ENCODE measurements around the gene CREB3L1.

The CREB3L1 gene

DNA sequence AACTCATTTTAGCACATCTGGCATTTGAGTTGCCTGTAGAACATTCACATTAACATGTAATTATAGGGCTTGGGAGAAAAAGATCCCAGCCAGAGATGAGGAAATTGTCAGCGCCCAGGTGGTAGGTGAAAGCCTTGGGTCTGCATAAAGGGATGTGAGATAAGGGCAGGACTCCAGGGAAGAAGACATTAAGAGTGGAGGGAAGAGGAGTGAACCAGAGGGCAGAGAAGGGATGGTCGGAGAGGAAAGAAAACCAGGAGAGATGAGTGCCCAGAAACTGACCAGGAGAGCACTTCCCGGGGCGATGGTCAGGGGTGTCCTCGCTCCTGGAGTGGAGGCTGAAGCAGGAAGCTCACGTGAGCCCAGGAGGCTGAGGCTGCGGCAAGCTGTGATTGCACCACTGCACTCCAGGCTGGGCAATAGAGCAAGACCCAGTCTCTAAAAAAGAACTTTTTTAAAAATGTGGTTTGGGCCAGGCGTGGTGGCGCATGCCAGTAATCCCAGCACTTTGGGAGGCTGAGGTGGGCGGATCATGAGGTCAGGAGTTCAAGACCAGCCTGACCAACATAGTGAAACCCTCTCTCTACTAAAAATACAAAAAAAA lies 49.5 kb downstream of the CREB3L1 start:
- DNase-seq (ENCODE audit: low read depth in 2 of 2) = no peak

DNA sequence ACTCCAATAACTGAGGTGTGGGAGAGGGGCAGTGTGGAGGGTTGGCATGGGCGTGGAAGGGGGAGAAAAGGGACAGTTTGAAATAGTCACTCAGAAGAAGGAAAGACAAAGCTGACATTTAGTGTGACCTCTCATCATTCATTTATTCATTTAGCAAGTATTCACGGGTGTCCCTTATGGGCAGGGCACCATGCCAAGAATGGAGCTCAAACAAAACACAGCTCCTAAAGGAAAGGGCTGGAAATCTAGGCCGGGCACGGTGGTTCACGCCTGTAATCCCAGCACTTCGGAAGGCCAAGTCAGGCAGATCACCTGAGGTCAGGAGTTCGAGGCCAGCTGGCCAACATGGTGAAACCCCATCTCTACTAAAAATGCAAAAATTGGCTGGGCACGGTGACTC lies 50.4 kb downstream of the CREB3L1 start:
- no peak for DNase-seq (ENCODE audit: low read depth in 2 of 2)

DNA sequence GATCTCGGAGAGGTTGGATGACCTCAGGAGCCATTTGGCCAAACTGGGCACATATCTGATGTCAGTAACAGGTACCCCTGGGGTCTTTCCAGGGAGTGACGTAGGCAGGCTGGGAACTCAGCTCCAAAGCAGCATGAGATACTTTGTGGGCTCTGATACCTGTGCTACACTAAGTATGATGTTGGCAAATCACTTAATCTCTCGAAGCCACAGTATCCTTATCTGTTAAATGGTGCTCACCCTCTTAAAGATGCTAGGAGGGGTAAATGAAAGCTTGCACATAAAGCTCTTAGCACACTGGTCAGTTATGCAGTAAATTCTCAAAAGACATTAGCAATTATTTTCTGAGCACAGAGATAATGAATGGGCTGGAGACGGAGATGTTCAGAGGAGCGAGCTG lies 52.7 kb downstream of the CREB3L1 start:
- DNase-seq (ENCODE audit: low read depth in 2 of 2) = no peak

- no peak for DNase-seq (ENCODE audit: low read depth in 2 of 2)
Measured at GRCh38 chr11:46330563-46331281, 53.3 kb downstream of the CREB3L1 start.

GRCh38 chr11:46331282-46331984 lies 54.0 kb downstream of the CREB3L1 start:
- no peak for DNase-seq (ENCODE audit: low read depth in 2 of 2)

GRCh38 chr11:46332093-46332567 lies 54.7 kb downstream of the CREB3L1 start:
- no peak for DNase-seq (ENCODE audit: low read depth in 2 of 2)

DNA sequence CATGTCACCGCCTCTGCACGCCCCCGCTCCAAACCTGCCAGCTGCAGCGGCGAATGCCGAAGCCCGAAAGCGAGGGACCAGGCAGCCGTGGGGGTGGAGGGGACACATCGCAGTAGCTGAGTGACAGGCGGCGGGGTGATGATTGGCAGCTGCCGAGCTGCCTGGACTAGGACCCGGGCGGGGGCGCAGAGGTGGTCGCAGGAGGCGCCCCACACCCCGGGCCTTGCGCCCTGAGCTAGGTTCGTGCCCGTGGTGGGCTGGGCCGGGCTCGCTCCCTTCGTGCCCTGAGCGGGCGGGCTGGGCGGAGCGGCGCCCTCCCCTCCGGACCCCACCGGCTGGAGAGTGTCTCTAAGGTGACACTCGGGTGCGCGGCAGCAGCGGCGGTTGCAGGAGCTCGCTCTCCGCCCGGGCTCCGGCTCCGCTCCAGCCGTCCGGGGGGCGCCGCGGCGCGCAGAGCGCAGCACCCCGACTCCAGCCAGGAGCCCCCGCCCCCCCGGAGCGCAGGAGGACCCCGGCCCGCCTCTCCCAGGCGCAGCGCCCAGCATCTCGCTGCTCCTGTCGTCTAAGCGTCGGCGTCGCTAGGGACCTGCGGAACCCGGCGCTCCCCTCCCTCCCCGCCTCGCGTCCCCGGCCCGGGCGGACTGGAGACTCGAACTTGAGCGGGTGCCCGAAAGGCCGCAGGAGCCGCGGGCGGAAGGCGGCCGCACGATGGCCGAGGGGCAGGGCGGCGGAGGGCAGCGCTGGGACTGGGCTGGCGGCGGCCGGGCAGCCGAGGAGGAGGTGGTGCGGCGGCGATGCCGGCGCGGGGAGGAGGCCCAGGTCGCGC lies 55.3 kb downstream of the CREB3L1 start:
- DNase-seq (ENCODE audit: low read depth in 2 of 2) = no peak

DNA sequence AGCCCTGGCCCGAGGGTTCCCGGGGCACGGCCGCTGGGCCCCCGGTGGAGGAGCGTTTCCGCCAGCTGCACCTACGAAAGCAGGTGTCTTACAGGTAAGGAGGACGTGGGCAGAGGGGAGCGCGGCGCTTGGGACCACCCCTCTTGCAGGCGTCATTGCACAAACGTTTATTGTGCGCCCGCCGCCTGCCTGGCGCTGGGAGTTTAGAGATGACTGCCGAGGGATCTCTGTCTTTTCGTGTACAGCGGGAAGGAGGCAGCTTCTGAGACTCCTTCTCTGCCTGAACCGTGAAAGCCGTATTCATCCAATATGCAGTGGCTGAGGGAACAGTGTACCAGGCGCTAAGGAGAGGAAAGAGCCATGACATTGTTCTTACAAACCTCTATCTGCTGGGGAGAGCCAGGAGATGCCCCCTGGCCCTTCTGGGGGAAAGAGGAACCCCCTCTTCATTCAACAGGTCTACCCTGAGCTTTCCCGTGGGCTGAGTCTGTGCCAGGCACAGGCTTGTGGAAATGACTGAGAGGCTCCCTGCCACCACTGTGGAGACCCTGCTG lies 56.0 kb downstream of the CREB3L1 start:
- DNase-seq (ENCODE audit: low read depth in 2 of 2) = no peak

DNA sequence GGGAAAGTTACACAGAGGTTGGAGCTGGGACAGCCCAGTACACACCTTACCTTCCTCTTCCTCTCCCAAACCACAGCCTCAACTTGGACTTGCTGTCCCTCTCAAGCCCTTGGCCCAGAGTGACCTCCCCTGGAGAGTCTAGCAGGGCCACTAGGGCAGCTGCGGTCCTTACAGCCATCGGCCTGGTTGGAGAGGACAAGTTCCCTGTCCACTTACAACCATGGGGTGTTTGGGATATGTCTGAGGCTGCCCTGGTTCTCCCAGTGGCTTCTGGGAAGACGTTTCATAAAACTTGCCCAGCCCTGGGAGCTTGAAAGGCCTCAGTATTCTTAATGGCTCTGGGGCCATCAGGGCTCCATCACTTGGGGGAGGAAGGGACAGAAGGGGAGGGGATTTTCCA lies 56.7 kb downstream of the CREB3L1 start:
- no peak for DNase-seq (ENCODE audit: low read depth in 2 of 2)

DNA sequence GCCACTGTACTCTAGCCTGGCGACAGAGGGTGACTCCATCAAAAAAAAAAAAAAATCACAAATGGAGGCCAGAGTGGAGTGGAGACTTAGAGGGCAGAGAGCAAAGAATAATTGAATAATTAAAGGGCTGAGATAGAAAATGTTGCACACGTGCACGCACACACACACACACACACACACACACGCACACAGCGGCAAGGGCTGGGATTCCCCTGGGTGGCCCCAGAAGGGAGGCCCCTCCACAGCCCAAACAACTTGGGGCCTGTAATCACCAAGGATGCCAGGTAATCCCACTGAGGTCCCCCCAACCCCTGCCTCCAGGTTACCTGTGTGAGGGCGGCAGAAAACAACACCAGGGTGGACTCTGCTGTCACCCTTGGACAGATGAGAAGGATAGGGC lies 57.8 kb downstream of the CREB3L1 start:
- no peak for DNase-seq (ENCODE audit: low read depth in 2 of 2)

GRCh38 chr11:46335890-46336562 lies 58.6 kb downstream of the CREB3L1 start:
- DNase-seq (ENCODE audit: low read depth in 2 of 2) = no peak

DNA sequence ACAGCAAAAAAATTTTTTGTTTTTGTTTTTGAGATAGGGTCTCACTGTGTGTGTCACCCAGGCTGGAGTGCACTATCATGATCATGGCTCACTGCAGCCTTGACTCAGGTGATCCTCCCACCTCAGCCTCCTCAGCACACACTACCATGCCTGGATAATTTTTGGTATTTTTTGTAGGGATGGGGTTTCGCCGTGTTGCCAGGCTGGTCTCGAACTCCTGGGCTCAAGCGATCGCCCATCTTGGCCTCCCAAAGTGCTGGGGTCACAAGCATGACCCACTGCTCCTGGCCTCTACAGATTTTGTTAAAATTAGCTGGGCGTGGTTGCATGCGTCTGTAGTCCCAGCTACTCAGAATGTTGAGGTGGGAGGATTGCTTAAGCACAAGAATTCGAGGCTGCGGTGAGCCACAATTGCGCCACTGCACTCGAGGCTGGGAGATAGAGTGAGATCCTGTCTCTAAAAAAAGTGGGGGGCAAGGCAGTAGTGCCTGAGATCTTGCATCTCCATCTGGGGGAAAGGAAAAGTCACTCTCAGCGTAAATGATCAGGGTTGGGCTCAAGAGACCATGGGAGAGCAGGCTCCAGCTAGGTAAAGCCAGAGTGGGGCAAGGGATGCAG lies 59.2 kb downstream of the CREB3L1 start:
- no peak for DNase-seq (ENCODE audit: low read depth in 2 of 2)

DNA sequence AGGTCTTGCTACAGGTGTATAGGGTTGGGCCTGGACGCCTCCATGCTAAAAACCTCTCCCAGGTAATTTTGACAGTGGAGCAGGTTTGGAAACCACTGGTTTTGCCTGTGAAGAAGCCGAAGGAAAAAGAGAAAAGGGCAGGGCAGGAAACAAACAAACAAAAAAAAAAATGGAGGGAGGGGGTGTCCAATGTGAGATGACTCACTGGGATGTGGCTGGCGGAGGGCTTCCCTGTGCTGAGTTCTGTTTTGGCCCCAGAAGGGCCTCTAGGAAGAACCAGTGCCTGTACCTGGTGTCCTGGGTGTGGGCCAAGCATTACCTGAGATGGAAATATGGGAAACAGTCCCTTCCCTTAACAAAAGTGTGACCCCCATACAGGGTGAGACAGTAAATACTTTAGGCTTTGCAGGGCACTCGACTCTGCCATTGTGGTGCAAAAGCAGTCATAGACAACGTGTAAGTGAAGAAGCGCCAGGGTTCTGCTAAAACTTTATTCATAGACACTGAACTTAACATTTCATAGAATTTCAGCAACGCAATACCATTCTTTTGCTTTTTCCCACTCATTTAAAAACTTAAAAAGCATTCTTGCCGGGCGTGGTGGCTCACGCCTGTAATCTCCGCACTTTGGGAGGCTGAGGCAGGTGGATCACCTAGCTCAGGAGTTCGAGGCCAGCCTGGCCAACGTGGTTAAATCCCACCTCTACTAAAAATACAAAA lies 60.3 kb downstream of the CREB3L1 start:
- no peak for DNase-seq (ENCODE audit: low read depth in 2 of 2)

DNA sequence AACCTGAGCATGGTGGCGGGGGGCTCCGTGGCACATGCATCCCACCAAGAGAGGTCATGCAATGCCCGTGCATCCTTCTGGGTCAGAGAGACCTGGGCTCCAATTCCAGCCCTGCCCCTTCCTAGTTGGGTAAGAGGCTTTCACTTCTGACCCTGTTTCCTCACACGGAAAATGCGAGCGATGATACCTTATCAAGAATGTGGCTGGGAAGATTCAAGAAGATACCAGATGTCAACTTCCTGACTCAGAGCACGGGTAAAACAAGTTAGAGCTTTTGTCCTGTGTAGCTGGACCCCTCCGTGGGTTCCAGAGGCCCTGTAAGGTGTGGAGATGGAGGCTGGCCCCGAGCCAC lies 61.1 kb downstream of the CREB3L1 start:
- DNase-seq (ENCODE audit: low read depth in 2 of 2) = no peak

DNA sequence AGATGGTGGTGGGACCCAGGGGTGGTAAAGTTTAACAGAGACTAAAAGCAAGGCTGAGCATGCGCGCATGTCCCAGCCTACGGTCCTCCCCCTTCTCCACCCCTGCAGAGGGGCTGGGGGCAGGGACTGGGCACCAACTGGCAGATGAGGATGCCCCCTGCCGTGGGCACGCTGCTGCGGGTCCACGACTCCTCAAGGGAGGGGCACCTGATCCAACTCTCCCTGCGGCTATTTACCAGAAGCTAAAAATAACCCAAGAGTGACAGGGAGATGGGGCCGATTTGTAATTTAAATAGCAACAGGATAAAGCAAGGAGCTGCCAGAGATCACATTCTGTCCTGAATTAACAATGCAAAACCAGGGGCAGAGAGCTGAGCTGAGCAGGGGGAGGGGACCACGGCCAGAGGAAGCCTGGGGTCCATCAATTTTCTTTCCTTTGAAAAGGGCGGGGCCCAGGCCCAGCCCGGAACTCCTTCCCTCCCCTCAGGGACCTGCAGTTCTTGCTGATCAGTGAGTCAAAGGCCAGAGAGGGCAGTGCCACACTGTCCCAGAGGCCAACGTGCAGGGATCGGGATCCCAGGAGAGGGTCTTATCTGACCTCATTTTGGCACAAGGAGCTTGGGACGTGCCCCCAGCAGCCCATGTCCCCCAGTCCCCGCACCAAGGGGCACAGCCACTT lies 61.7 kb downstream of the CREB3L1 start:
- no peak for DNase-seq (ENCODE audit: low read depth in 2 of 2)

DNA sequence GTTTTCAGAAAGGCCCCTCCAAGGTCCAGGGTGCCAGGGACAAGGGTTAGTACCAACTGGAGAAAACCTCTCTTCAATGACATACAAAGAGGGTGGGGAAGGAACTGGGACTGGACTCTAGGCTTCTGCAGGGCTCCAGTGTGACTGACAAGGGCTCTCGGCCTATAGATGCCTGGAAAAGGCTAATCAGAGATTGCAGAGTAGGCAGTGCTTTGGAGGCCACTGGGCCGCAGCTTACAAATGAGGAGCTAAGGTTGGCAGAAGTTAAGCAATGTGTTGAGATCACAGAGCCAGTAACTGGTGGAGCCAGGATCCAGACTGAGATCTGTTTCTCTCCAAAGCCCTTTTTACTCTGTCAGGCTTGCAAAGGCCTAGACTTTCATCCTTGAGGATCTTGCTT lies 62.4 kb downstream of the CREB3L1 start:
- DNase-seq (ENCODE audit: low read depth in 2 of 2) = no peak

GRCh38 chr11:46341454-46341853 lies 64.0 kb downstream of the CREB3L1 start:
- DNase-seq (ENCODE audit: low read depth in 2 of 2) = no peak

DNA sequence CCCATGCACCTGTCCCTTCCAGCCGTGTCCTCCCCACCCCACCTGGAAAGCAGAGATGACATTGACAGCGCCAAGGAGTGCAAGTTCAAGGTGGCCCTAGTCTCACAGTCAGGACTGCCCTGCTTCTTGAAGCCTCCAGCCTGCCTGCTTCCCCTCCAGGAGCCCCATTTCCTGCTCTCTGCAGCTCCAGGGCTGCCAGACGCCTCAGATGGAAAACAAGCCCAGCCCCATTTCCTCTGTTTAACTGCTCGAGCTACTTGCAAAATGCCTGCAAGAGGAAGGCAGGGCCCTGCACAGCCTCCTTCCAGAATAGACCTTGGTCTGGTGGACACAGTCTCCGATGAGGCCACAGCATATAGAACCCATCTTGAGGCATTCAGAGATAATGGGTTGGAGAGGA lies 64.8 kb downstream of the CREB3L1 start:
- DNase-seq (ENCODE audit: low read depth in 2 of 2) = no peak

- DNase-seq (ENCODE audit: low read depth in 2 of 2) = no peak
Measured at GRCh38 chr11:46343520-46343919, 66.1 kb downstream of the CREB3L1 start.

GRCh38 chr11:46345131-46345597 lies 67.7 kb downstream of the CREB3L1 start:
- no peak for DNase-seq (ENCODE audit: low read depth in 2 of 2)

Measured in fibroblast of skin of left quadriceps (primary cell).